IMR-90 (cell line): Measurements from ENCODE around the gene CDKN1A. TPM values are rescaled to one million over a fixed set of nuclear protein-coding genes. Genes with fewer than 3 reads are reported as not detected.

Source experiments
- ATAC-seq: fragments of 200-7000 bp; cut with Tn5 transposase; 2 replicates; pipeline ENCODE4 v1.9.1; 2020; ENCODE audit warnings: low read depth, mild to moderate bottlenecking, moderate library complexity
- BruUV-seq: library from RNA; stranded (reverse); fragments of 400-500 nt; replicated peaks from 2 replicates; lab custom pipeline; 2021; lab: Mats Ljungman, UMichigan
- CTCF ChIA-PET: fragments of 300-600 bp; formaldehyde crosslinking; extraction: SDS; loops from one replicate; lab custom pipeline; 2021; ENCODE audit warnings: antibody characterized with exemption; lab: Yijun Ruan, JAX
- POLR2A ChIA-PET: fragments of 300-600 bp; sonication (Branson Sonifier 250); formaldehyde crosslinking; loops from one replicate; lab custom pipeline; 2022; ENCODE audit warnings: antibody characterized with exemption; ENCODE audit not compliant: unreplicated experiment; lab: Charles Lee
- DNase-seq: peaks from one replicate; pipeline ENCODE4 v3.0.0; 2013
- H2AFZ ChIP-seq: replicated peaks from 2 replicates; pipeline ENCODE3; 2013; ENCODE audit warnings: low read length, mild to moderate bottlenecking; ENCODE audit not compliant: poor library complexity
- H2AK5ac ChIP-seq: 2 replicates; pipeline ENCODE4 v1.6.1; 2013; ENCODE audit warnings: low read depth, low read length, inconsistent platforms
- H2AK9ac ChIP-seq: replicated peaks from 2 replicates; pipeline ENCODE3; 2013; ENCODE audit warnings: mild to moderate bottlenecking, low read depth, low read length, moderate library complexity; ENCODE audit not compliant: poor library complexity
- H2BK120ac ChIP-seq: 2 replicates; pipeline ENCODE4 v1.6.1; 2013; ENCODE audit warnings: low read depth, low read length, inconsistent platforms
- H2BK15ac ChIP-seq: 3 replicates; pipeline ENCODE4 v1.6.1; 2013; ENCODE audit warnings: low read depth, low read length, inconsistent platforms
- H2BK20ac ChIP-seq: 2 replicates; pipeline ENCODE4 v1.6.1; 2013; ENCODE audit warnings: low read depth, mild to moderate bottlenecking, inconsistent platforms, low read length, moderate library complexity
- H2BK5ac ChIP-seq: 2 replicates; pipeline ENCODE4 v1.6.1; 2013; ENCODE audit warnings: mild to moderate bottlenecking, low read depth, low read length, inconsistent platforms; ENCODE audit not compliant: poor library complexity, severe bottlenecking
- H3K14ac ChIP-seq: replicated peaks from 2 replicates; pipeline ENCODE4 v1.6.1; 2013; ENCODE audit warnings: low read depth, low read length, inconsistent platforms
- H3K18ac ChIP-seq: 2 replicates; pipeline ENCODE4 v1.6.1; 2013; ENCODE audit warnings: low read depth, low read length, control low read depth
- H3K23ac ChIP-seq: 2 replicates; pipeline ENCODE4 v1.6.1; 2013; ENCODE audit warnings: low read depth, low read length, inconsistent platforms
- H3K27ac ChIP-seq: 2 replicates; pipeline ENCODE4 v1.5.1; 2013; ENCODE audit warnings: mild to moderate bottlenecking, control low read depth, low read length; ENCODE audit not compliant: insufficient read depth
- H3K27me3 ChIP-seq: 2 replicates; pipeline ENCODE4 v1.6.1; 2013; ENCODE audit warnings: low read length; ENCODE audit not compliant: control insufficient read depth, insufficient read depth
- H3K36me3 ChIP-seq: 2 replicates; pipeline ENCODE4 v1.6.1; 2013; ENCODE audit warnings: low read length, mixed read lengths; ENCODE audit not compliant: control insufficient read depth, insufficient read depth
- H3K4ac ChIP-seq: 2 replicates; pipeline ENCODE4 v1.6.1; 2013; ENCODE audit warnings: low read depth, low read length, inconsistent platforms
- H3K4me1 ChIP-seq: 2 replicates; pipeline ENCODE4 v1.6.1; 2013; ENCODE audit warnings: low read length, mixed read lengths; ENCODE audit not compliant: control insufficient read depth, insufficient read depth
- H3K4me2 ChIP-seq: 2 replicates; pipeline ENCODE4 v1.6.1; 2013; ENCODE audit warnings: low read depth, mild to moderate bottlenecking, control low read depth, low read length, moderate library complexity
- H3K4me3 ChIP-seq: 2 replicates; pipeline ENCODE4 v1.5.1; 2013; ENCODE audit warnings: low read depth, mild to moderate bottlenecking, control low read depth, low read length, moderate library complexity; ENCODE audit not compliant: insufficient read depth
- H3K56ac ChIP-seq: 2 replicates; pipeline ENCODE4 v1.6.1; 2013; ENCODE audit warnings: low read length, inconsistent platforms; ENCODE audit not compliant: insufficient read depth; ENCODE audit errors: extremely low read depth
- H3K79me1 ChIP-seq, 2 experiments: 2 replicates each; pipeline ENCODE4 v1.6.1; 2013; ENCODE audit warnings: low read length in 2 of 2, inconsistent platforms in 1 of 2, low read depth in 1 of 2
- H3K9ac ChIP-seq: 2 replicates; pipeline ENCODE4 v1.6.1; 2013; ENCODE audit warnings: low read depth, low read length, control low read depth
- H3K9me1 ChIP-seq: 2 replicates; pipeline ENCODE4 v1.6.1; 2013; ENCODE audit warnings: low read length, inconsistent platforms; ENCODE audit not compliant: insufficient read depth
- H3K9me3 ChIP-seq: 2 replicates; pipeline ENCODE4 v1.6.1; 2013; ENCODE audit warnings: low read length; ENCODE audit not compliant: control insufficient read depth, insufficient read depth
- H4K20me1 ChIP-seq: 2 replicates; pipeline ENCODE4 v1.6.1; 2013; ENCODE audit warnings: low read length, inconsistent platforms; ENCODE audit not compliant: insufficient read depth
- H4K5ac ChIP-seq: 2 replicates; pipeline ENCODE4 v1.6.1; 2013; ENCODE audit warnings: mild to moderate bottlenecking, low read depth, low read length, control low read depth
- H4K8ac ChIP-seq, 2 experiments: 2 replicates each; pipeline ENCODE4 v1.6.1; 2013; ENCODE audit warnings: low read depth in 2 of 2, low read length in 2 of 2, control low read depth in 1 of 2, inconsistent platforms in 1 of 2
- H4K91ac ChIP-seq: 2 replicates; pipeline ENCODE4 v1.6.1; 2013; ENCODE audit warnings: low read depth, low read length, inconsistent platforms; ENCODE audit not compliant: insufficient read depth
- BHLHE40 ChIP-seq: fragments of 150-350 bp; IDR thresholded peaks from 2 replicates; pipeline ENCODE4 v1.6.1; 2016; ENCODE audit warnings: mild to moderate bottlenecking, low read depth, low read length
- CHD1 ChIP-seq: IDR thresholded peaks from 2 replicates; pipeline ENCODE4 v1.6.1; 2012; ENCODE audit warnings: low read depth, low read length, improper control_type of control experiment
- ELK1 ChIP-seq: fragments of 150-350 bp; IDR thresholded peaks from 2 replicates; pipeline ENCODE4 v1.6.1; 2016; ENCODE audit warnings: low read depth, mild to moderate bottlenecking, low read length, moderate library complexity, borderline replicate concordance
- POLR2A ChIP-seq: IDR thresholded peaks from 2 replicates; pipeline ENCODE4 v1.6.1; 2012; ENCODE audit warnings: mild to moderate bottlenecking, low read depth, low read length
- RCOR1 ChIP-seq: IDR thresholded peaks from 2 replicates; pipeline ENCODE4 v1.6.1; 2012; ENCODE audit warnings: mild to moderate bottlenecking, low read length, improper control_type of control experiment; ENCODE audit not compliant: insufficient replicate concordance
- RFX5 ChIP-seq: IDR thresholded peaks from 2 replicates; pipeline ENCODE4 v1.8.0; 2012; ENCODE audit warnings: low read depth, mild to moderate bottlenecking, low read length, moderate library complexity
- WGBS, 2 experiments: methylation state at CpG; one replicate each; pipeline versions ENCODE4 v1.1.5 to v1.1.7; 2013; ENCODE audit warnings: missing lambda C conversion rate in 2 of 2; ENCODE audit not compliant: insufficient read length in 1 of 2; ENCODE audit errors: extremely low coverage in 2 of 2; 5-methylcytosine and 5-hydroxymethylcytosine counted together
- dilution Hi-C: fragments of 300-500 bp; cut with HindIII; formaldehyde crosslinking; loops from one replicate; pipeline ENCODE4 v1.14.3; 2018; ENCODE audit warnings: low sequenced_read_pairs; ENCODE audit not compliant: unreplicated experiment
- in situ Hi-C: fragments of 300-500 bp; cut with MboI; formaldehyde crosslinking; loops from 3 replicates; pipeline ENCODE4 v1.14.3; 2019; ENCODE audit warnings: low sequenced_read_pairs, inconsistent platforms, mixed read lengths
- intact Hi-C: fragments of 100-400 bp; cut with micrococcal nuclease; formaldehyde crosslinking; loops from 2 replicates; pipeline ENCODE4 v1.10.0; 2022
- polyA plus RNA-seq, 3 experiments: library from polyadenylated mRNA; depleted of rRNA; stranded (reverse); fragments of >200 nt; gene quantifications; 2 replicates each; pipeline ENCODE4 v1.2.3, GENCODE V29; 2012; ENCODE audit warnings: low replicate concordance in 1 of 3
- total RNA-seq: library from RNA; depleted of rRNA; stranded (reverse); fragments of >200 nt; gene quantifications from 2 replicates; pipeline ENCODE4 v1.2.3, GENCODE V29; 2012

Gene CDKN1A
- total and polyA plus RNA-seq, 2 of the 4 experiments (the other 2 are of a cell fraction) = 155 to 576 TPM

- TF ChIP-seq BHLHE40 (no peak), RFX5 (no peak)
Observed at GRCh38 chr6:36725581-36725980, 47.1 kb downstream of the CDKN1A start (continued).

- no peaks in the 10 kb centered on the region for H3K9me1 ChIP-seq
- H2BK20ac ChIP-seq = no peak overlapping the region
- no peak overlapping the region for H3K9ac ChIP-seq
- in situ Hi-C loops (no loop called here), intact Hi-C loops (no loop called here), dilution Hi-C loops (no loop called here)
- H3K14ac ChIP-seq = no peak overlapping the region; the same call in 1 of the 2 replicates
- WGBS, 2 experiments = 93% methylated on average over 4 of the region's 7 CpGs; no CpG with 5 or more reads in 1 of the 2 experiments
- H4K8ac ChIP-seq = no peak overlapping the region
- H3K4me2 ChIP-seq = no peak overlapping the region
- ChIA-PET CTCF (no interaction called here), POLR2A (no interaction called here)
- H4K91ac ChIP-seq = no peak overlapping the region
- no peak overlapping the region for H2AFZ ChIP-seq
- no peak overlapping the region for H3K27ac ChIP-seq
- H3K4me1 ChIP-seq = no peaks in the 10 kb centered on the region
- H3K9me3 ChIP-seq = no peaks in the 10 kb centered on the region
- no peak overlapping the region for H3K4me3 ChIP-seq
- DNase-seq = peak; percentile 29
- H3K36me3 ChIP-seq = no peaks in the 10 kb centered on the region
- TF ChIP-seq POLR2A (no peak), RCOR1 (no peak), ELK1 (no peak), CHD1 (no peak)
- peaks cover 4% of the 10 kb centered on the region; the same call in 1 of the 2 replicates for H3K27me3 ChIP-seq
- no peak overlapping the region for H3K18ac ChIP-seq
- no peak for ATAC-seq
- no peaks in the 10 kb centered on the region for H3K79me1 ChIP-seq
- H4K20me1 ChIP-seq = peaks cover 5% of the 10 kb centered on the region; the same call in 1 of the 2 replicates
- no peak overlapping the region for H4K5ac ChIP-seq
- no peak overlapping the region for H3K56ac ChIP-seq
- no peak overlapping the region; the same call in 1 of the 2 replicates for H3K23ac ChIP-seq
- BruUV-seq = no TSS peak
- H3K4ac ChIP-seq = no peak overlapping the region
- H2BK5ac ChIP-seq = no peak overlapping the region
- H2AK5ac ChIP-seq = no peak overlapping the region
- H2BK15ac ChIP-seq = no peak overlapping the region
- H2BK120ac ChIP-seq = no peak overlapping the region
- H2AK9ac ChIP-seq = no peak overlapping the region
Observed at GRCh38 chr6:36727505-36728021, 49.0 kb downstream of the CDKN1A start.
